T-helper 9 cell (primary cell): ENCODE results near the gene SLC25A17.
"Not testable (repeated sequence)": the region's sequence is repeated elsewhere in the genome, so short reads cannot be mapped to it uniquely, and the experiment has no call there.

Experiments
- DNase-seq: peaks from one replicate; pipeline ENCODE4 v3.0.0-alpha.2; 2020
- total RNA-seq, 2 donors: gene quantifications; one replicate each; lab custom pipeline; 2026; lab: John Stamatoyannopoulos, UW

The SLC25A17 gene
- 6.3 to 15.5 reads per million in 2 donors for total RNA-seq

GRCh38 chr22:40818747-40819598 lies at the start of gene SLC25A17:
TSS of gene SLC25A17 (minus strand) at chr22:40819346. CDS start at chr22:40819248, 98 bp downstream.
- DNase-seq: peak; percentile 84

GRCh38 chr22:40868379-40868778 lies 49.2 kb upstream of the SLC25A17 start:
- not testable (repeated sequence) for DNase-seq

- no peak for DNase-seq
Measured at GRCh38 chr22:40867109-40867508, 48.0 kb upstream of the SLC25A17 start.

GRCh38 chr22:40862537-40862936 lies 43.4 kb upstream of the SLC25A17 start:
- DNase-seq: no peak

- DNase-seq: no peak
Measured at GRCh38 chr22:40862013-40862412, 42.9 kb upstream of the SLC25A17 start, which contains the start of gene DNAJB7. TSS of gene DNAJB7 (minus strand) at chr22:40862113. CDS start at chr22:40861994, 119 bp downstream.

GRCh38 chr22:40857309-40857855 lies 38.2 kb upstream of the SLC25A17 start:
- DNase-seq: no peak

- peak; percentile 96 for DNase-seq
Measured at GRCh38 chr22:40856513-40857308, 37.6 kb upstream of the SLC25A17 start, which contains the start of the genes ST13 and XPNPEP3. TSS of gene ST13 (minus strand) at chr22:40856639. CDS start at chr22:40856540, 99 bp downstream. TSS of gene XPNPEP3 (plus strand) at chr22:40857148. CDS start at chr22:40857182, 34 bp downstream.

GRCh38 chr22:40855979-40856512 lies 36.9 kb upstream of the SLC25A17 start:
- no peak for DNase-seq

GRCh38 chr22:40855071-40855978 lies 36.2 kb upstream of the SLC25A17 start:
- no peak for DNase-seq

GRCh38 chr22:40853961-40854360 lies 34.8 kb upstream of the SLC25A17 start:
- DNase-seq: no peak

GRCh38 chr22:40853333-40853732 lies 34.2 kb upstream of the SLC25A17 start:
- DNase-seq: no peak

GRCh38 chr22:40845816-40846215 lies 26.7 kb upstream of the SLC25A17 start:
- not testable (repeated sequence) for DNase-seq

- no peak for DNase-seq
Measured at GRCh38 chr22:40844951-40845350, 25.8 kb upstream of the SLC25A17 start.

- no peak for DNase-seq
Measured at GRCh38 chr22:40838486-40838885, 19.3 kb upstream of the SLC25A17 start.

GRCh38 chr22:40834619-40835018 lies 15.5 kb upstream of the SLC25A17 start:
- no peak for DNase-seq

GRCh38 chr22:40829131-40829530 lies 10.0 kb upstream of the SLC25A17 start:
- DNase-seq: no peak

- no peak for DNase-seq
Measured at GRCh38 chr22:40826984-40827741, 8.0 kb upstream of the SLC25A17 start.

- DNase-seq: not testable (repeated sequence)
Measured at GRCh38 chr22:40826292-40826691, 7.1 kb upstream of the SLC25A17 start.

- DNase-seq: no peak
Measured at GRCh38 chr22:40823426-40823825, 4.3 kb upstream of the SLC25A17 start.

- no peak for DNase-seq
Measured at GRCh38 chr22:40819599-40820140, 524 bp upstream of the SLC25A17 start.
